ENCODE measurements around the gene MINDY4.
A peak's percentile ranks its signal among the peaks of the same experiment; 100 is the strongest.

MINDY4 gene

DNA sequence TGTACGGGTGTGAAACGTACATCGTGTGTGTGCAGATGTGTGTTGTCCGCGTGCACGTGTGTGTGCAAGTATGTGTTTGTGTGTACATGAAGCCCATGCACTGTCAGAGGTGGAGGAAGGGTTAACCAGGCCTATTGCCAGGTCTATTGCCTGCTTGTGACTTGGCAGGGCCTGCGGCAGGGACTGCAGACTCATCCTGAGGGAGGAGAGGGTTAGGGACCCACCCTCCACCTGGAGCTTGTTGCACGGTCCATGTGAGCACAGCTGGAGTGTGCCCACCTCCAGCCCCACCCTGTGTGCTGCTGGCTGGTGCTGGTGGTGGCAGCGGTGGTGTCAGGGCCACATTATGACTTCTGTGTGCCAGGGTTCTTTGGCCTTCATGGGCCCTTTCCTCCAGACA, 133.3 kb downstream of the MINDY4 start:
- Histone ChIP-seq H3K23ac (ENCODE audit: low read depth, low read length, poor library complexity) (no peak overlapping the region), H3K9ac (ENCODE audit: low read depth, low read length, poor library complexity) (no peak overlapping the region), H3K36me3 (replicated peaks in 1 of 2; ENCODE audit: control insufficient read depth in 2 of 2, insufficient read depth in 2 of 2, low read length in 2 of 2) (no peaks in the 10 kb centered on the region), H3K4me1 (ENCODE audit: control insufficient read depth in 2 of 2, insufficient read depth in 1 of 2, low read depth in 1 of 2, low read length in 2 of 2) (peaks cover 0 to 4% of the 10 kb centered on the region in 2 donors), H2BK12ac (ENCODE audit: low read length) (no peak overlapping the region), H3K18ac (ENCODE audit: low read length) (peak overlapping the region; percentile 87), H2AK5ac (ENCODE audit: low read depth, low read length) (no peak overlapping the region), H3K4me3 (ENCODE audit: low read length in 2 of 2) (peak overlapping the region in 1 of 2 donors; percentile 15), H2AFZ (ENCODE audit: low read length) (no peak overlapping the region), H3K4ac (ENCODE audit: low read length) (peak overlapping the region; percentile 58), H3K27ac (replicated peaks; ENCODE audit: low read length) (no peak overlapping the region), H2BK15ac (ENCODE audit: low read length) (peak overlapping the region; percentile 38), H3K27me3 (ENCODE audit: control insufficient read depth in 3 of 3, insufficient read depth in 3 of 3, low read depth in 1 of 3, low read length in 3 of 3) (peaks cover 0 to 15% (median 0%) of the 10 kb centered on the region in 3 experiments), H3K79me1 (ENCODE audit: low read depth, low read length) (no peaks in the 10 kb centered on the region), H3K9me3 (replicated peaks in 1 of 2; ENCODE audit: control insufficient read depth in 2 of 2, insufficient read depth in 1 of 2, low read depth in 1 of 2, low read length in 2 of 2) (no peaks in the 10 kb centered on the region), H2BK120ac (ENCODE audit: low read depth, low read length) (no peak overlapping the region), H4K91ac (ENCODE audit: low read depth, low read length, poor library complexity) (no peak overlapping the region), H3K14ac (ENCODE audit: low read length) (no peak overlapping the region), H3K4me2 (ENCODE audit: insufficient read depth, low read length, poor library complexity, severe bottlenecking) (no peak overlapping the region), H2BK5ac (ENCODE audit: low read length) (peak overlapping the region; percentile 63), H4K8ac (ENCODE audit: low read depth, low read length) (no peak overlapping the region)
- DNase-seq (ENCODE audit: low spot score) = no peak
- WGBS, 2 donors (ENCODE audit: extremely low coverage in 2 of 2, insufficient read length in 2 of 2, insufficient replicate concordance in 1 of 2) = no CpG with 5 or more reads among the region's 9 CpGs

DNA sequence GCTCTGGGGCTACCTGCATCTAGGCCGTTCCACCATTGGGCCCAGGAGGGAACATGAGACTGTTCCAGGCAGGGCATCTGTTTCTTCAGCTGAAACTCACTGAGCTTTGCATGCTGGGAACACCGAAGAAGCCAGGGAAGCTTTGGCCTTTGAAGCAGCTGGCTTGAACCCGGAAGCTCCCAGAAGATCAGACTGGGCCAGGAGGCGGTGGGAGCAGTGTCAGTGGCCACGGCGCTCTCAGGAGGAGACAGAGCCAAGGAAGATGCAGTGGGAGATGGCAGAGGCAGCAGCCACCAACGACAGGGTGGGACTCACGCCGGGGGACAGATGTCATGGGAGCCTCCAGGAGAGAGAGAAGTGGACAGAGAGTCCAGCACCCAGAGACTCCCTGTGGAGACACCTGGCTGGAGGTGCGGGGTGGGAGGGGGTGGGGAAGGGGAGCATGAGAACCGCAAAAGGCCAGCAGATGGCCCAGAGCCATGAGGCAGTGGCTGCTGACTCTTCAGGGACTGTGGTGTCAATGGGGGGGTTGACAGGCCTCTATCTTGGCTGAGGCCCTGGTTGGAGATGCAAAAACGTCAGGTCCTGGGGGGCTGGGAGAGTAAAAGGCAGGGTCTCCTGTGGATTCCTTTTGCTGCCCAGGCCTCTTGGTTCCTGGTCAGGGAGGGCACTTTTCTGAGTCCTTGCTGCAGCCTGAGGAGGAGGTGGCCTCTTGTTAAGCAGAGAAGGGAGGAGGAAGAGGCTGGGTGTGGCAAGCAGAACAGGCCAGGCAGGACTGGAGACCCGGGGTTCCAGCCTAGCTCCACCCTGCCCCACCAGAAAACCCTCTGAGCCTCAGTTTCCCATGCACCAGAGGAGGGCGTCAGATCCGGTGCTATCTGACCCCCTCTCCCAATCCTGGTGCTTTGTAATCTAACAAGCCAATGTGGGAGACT, 134.1 kb downstream of the MINDY4 start:
- H2BK120ac ChIP-seq (ENCODE audit: low read depth, low read length) = no peak overlapping the region
- peak overlapping the region; percentile 63 for H2BK5ac ChIP-seq (ENCODE audit: low read length)
- H3K14ac ChIP-seq (ENCODE audit: low read length) = no peak overlapping the region
- H4K91ac ChIP-seq (ENCODE audit: low read depth, low read length, poor library complexity) = no peak overlapping the region
- no peaks in the 10 kb centered on the region for H3K9me3 ChIP-seq (replicated peaks in 1 of 2; ENCODE audit: control insufficient read depth in 2 of 2, insufficient read depth in 1 of 2, low read depth in 1 of 2, low read length in 2 of 2)
- H3K4me2 ChIP-seq (ENCODE audit: insufficient read depth, low read length, poor library complexity, severe bottlenecking) = no peak overlapping the region
- no peak overlapping the region for H3K9ac ChIP-seq (ENCODE audit: low read depth, low read length, poor library complexity)
- peaks cover 0 to 4% of the 10 kb centered on the region in 2 donors for H3K4me1 ChIP-seq (ENCODE audit: control insufficient read depth in 2 of 2, insufficient read depth in 1 of 2, low read depth in 1 of 2, low read length in 2 of 2)
- no peak overlapping the region for H3K4me3 ChIP-seq (ENCODE audit: low read length in 2 of 2)
- no peak overlapping the region for H3K27ac ChIP-seq (replicated peaks; ENCODE audit: low read length)
- H2AK5ac ChIP-seq (ENCODE audit: low read depth, low read length) = peak overlapping the region; percentile 68
- H2BK15ac ChIP-seq (ENCODE audit: low read length) = no peak overlapping the region
- H4K8ac ChIP-seq (ENCODE audit: low read depth, low read length) = no peak overlapping the region
- H2AFZ ChIP-seq (ENCODE audit: low read length) = no peak overlapping the region
- peaks cover 0 to 16% (median 0%) of the 10 kb centered on the region in 3 experiments for H3K27me3 ChIP-seq (ENCODE audit: control insufficient read depth in 3 of 3, insufficient read depth in 3 of 3, low read depth in 1 of 3, low read length in 3 of 3)
- peak overlapping the region; percentile 28 for H3K18ac ChIP-seq (ENCODE audit: low read length)
- no CpG with 5 or more reads among the region's 15 CpGs for WGBS, 2 donors (ENCODE audit: extremely low coverage in 2 of 2, insufficient read length in 2 of 2, insufficient replicate concordance in 1 of 2)
- H3K79me1 ChIP-seq (ENCODE audit: low read depth, low read length) = no peaks in the 10 kb centered on the region
- DNase-seq (ENCODE audit: low spot score) = no peak
- no peak overlapping the region for H2BK12ac ChIP-seq (ENCODE audit: low read length)
- H3K36me3 ChIP-seq (replicated peaks in 1 of 2; ENCODE audit: control insufficient read depth in 2 of 2, insufficient read depth in 2 of 2, low read length in 2 of 2) = no peaks in the 10 kb centered on the region
- no peak overlapping the region for H3K23ac ChIP-seq (ENCODE audit: low read depth, low read length, poor library complexity)
- no peak overlapping the region for H3K4ac ChIP-seq (ENCODE audit: low read length)

DNA sequence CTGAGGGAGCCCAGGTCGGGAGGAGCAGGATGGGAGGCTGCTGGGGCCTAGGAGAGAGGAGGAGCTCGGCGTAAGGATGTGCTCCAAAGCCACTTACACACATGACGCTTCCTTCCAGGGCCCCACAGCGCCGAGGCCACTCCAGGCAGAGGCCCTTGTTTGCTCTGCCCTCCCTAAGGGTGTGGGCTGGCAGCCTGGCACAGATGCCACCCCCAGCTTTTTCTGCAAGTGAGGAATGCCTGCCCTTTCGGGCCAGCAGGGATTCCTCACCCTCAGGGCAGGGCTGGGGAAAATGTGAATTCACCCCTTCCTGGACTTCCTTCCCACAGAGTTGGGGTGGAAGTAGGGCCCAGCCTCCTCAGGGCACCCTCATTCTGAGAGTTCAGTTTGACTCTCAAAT, 134.8 kb downstream of the MINDY4 start:
- no peak for DNase-seq (ENCODE audit: low spot score)
- no peak overlapping the region for H3K4ac ChIP-seq (ENCODE audit: low read length)
- no peak overlapping the region for H2BK12ac ChIP-seq (ENCODE audit: low read length)
- H3K79me1 ChIP-seq (ENCODE audit: low read depth, low read length) = no peaks in the 10 kb centered on the region
- no peak overlapping the region for H4K8ac ChIP-seq (ENCODE audit: low read depth, low read length)
- H3K27ac ChIP-seq (replicated peaks; ENCODE audit: low read length) = no peak overlapping the region
- H3K4me1 ChIP-seq (ENCODE audit: control insufficient read depth in 2 of 2, insufficient read depth in 1 of 2, low read depth in 1 of 2, low read length in 2 of 2) = peaks cover 0 to 4% of the 10 kb centered on the region in 2 donors
- peak overlapping the region; percentile 27 for H2BK5ac ChIP-seq (ENCODE audit: low read length)
- no peak overlapping the region for H3K4me3 ChIP-seq (ENCODE audit: low read length in 2 of 2)
- no peaks in the 10 kb centered on the region for H3K9me3 ChIP-seq (replicated peaks in 1 of 2; ENCODE audit: control insufficient read depth in 2 of 2, insufficient read depth in 1 of 2, low read depth in 1 of 2, low read length in 2 of 2)
- H2BK120ac ChIP-seq (ENCODE audit: low read depth, low read length) = no peak overlapping the region
- H3K9ac ChIP-seq (ENCODE audit: low read depth, low read length, poor library complexity) = peak overlapping the region; percentile 33
- peak overlapping the region; percentile 27 for H3K18ac ChIP-seq (ENCODE audit: low read length)
- no peak overlapping the region for H3K14ac ChIP-seq (ENCODE audit: low read length)
- peak overlapping the region; percentile 14 for H2BK15ac ChIP-seq (ENCODE audit: low read length)
- no CpG with 5 or more reads among the region's 7 CpGs for WGBS, 2 donors (ENCODE audit: extremely low coverage in 2 of 2, insufficient read length in 2 of 2, insufficient replicate concordance in 1 of 2)
- H3K23ac ChIP-seq (ENCODE audit: low read depth, low read length, poor library complexity) = no peak overlapping the region
- H3K36me3 ChIP-seq (replicated peaks in 1 of 2; ENCODE audit: control insufficient read depth in 2 of 2, insufficient read depth in 2 of 2, low read length in 2 of 2) = no peaks in the 10 kb centered on the region
- H4K91ac ChIP-seq (ENCODE audit: low read depth, low read length, poor library complexity) = no peak overlapping the region
- H3K4me2 ChIP-seq (ENCODE audit: insufficient read depth, low read length, poor library complexity, severe bottlenecking) = no peak overlapping the region
- no peak overlapping the region for H2AFZ ChIP-seq (ENCODE audit: low read length)
- H3K27me3 ChIP-seq (ENCODE audit: control insufficient read depth in 3 of 3, insufficient read depth in 3 of 3, low read depth in 1 of 3, low read length in 3 of 3) = peaks cover 0 to 16% (median 0%) of the 10 kb centered on the region in 3 experiments
- H2AK5ac ChIP-seq (ENCODE audit: low read depth, low read length) = peak overlapping the region; percentile 68

DNA sequence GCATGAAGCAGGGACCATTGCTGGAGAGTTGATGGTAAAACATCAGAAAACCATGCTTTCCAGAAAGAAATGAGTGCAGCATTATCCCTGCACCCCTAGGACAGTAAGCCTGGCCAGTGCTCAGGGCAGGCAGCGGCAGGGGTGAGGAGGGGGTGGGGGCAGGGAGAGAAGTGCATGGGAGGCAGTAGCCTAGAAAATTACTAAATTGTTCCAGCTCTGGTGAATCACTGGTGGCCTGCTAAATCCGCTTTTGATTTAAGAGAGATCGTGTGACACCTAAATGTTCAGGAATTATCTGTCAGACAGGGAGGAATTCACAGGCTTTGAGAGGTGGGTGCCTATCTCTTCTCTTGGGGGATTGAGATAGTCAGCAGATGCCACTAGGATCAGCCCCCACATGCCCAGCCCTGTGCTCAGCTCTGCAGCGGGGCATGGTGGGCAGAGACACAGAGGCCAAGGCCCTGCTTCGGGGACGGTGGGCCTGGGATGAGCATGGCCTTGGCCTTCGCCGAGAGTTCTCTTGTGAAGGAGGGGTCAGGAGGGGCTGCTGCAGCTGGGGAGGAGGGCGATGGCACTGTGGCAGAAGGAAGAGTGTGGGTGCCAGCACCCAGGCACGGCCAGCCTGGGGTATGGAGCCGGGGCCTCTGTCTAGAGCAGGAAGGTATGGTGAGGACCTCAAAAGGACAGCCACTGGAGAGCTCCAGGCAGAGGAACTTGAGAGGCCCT, 135.5 kb downstream of the MINDY4 start:
- H3K4me3 ChIP-seq (ENCODE audit: low read length in 2 of 2) = no peak overlapping the region
- no peak overlapping the region for H2BK5ac ChIP-seq (ENCODE audit: low read length)
- peaks cover 0 to 7% of the 10 kb centered on the region in 2 donors for H3K4me1 ChIP-seq (ENCODE audit: control insufficient read depth in 2 of 2, insufficient read depth in 1 of 2, low read depth in 1 of 2, low read length in 2 of 2)
- H2BK12ac ChIP-seq (ENCODE audit: low read length) = no peak overlapping the region
- no CpG with 5 or more reads among the region's 11 CpGs for WGBS, 2 donors (ENCODE audit: extremely low coverage in 2 of 2, insufficient read length in 2 of 2, insufficient replicate concordance in 1 of 2)
- H3K27ac ChIP-seq (replicated peaks; ENCODE audit: low read length) = no peak overlapping the region
- H3K36me3 ChIP-seq (replicated peaks in 1 of 2; ENCODE audit: control insufficient read depth in 2 of 2, insufficient read depth in 2 of 2, low read length in 2 of 2) = no peaks in the 10 kb centered on the region
- H4K91ac ChIP-seq (ENCODE audit: low read depth, low read length, poor library complexity) = peak overlapping the region; percentile 12
- H3K4me2 ChIP-seq (ENCODE audit: insufficient read depth, low read length, poor library complexity, severe bottlenecking) = no peak overlapping the region
- H3K4ac ChIP-seq (ENCODE audit: low read length) = no peak overlapping the region
- H4K8ac ChIP-seq (ENCODE audit: low read depth, low read length) = no peak overlapping the region
- H3K9ac ChIP-seq (ENCODE audit: low read depth, low read length, poor library complexity) = no peak overlapping the region
- H3K79me1 ChIP-seq (ENCODE audit: low read depth, low read length) = no peaks in the 10 kb centered on the region
- no peak overlapping the region for H3K23ac ChIP-seq (ENCODE audit: low read depth, low read length, poor library complexity)
- no peak overlapping the region for H2AK5ac ChIP-seq (ENCODE audit: low read depth, low read length)
- no peak overlapping the region for H3K14ac ChIP-seq (ENCODE audit: low read length)
- H3K9me3 ChIP-seq (replicated peaks in 1 of 2; ENCODE audit: control insufficient read depth in 2 of 2, insufficient read depth in 1 of 2, low read depth in 1 of 2, low read length in 2 of 2) = no peaks in the 10 kb centered on the region
- H3K27me3 ChIP-seq (ENCODE audit: control insufficient read depth in 3 of 3, insufficient read depth in 3 of 3, low read depth in 1 of 3, low read length in 3 of 3) = peaks cover 0 to 16% (median 0%) of the 10 kb centered on the region in 3 experiments
- DNase-seq (ENCODE audit: low spot score) = no peak
- H2AFZ ChIP-seq (ENCODE audit: low read length) = no peak overlapping the region
- no peak overlapping the region for H2BK120ac ChIP-seq (ENCODE audit: low read depth, low read length)
- H2BK15ac ChIP-seq (ENCODE audit: low read length) = no peak overlapping the region
- no peak overlapping the region for H3K18ac ChIP-seq (ENCODE audit: low read length)
